Right lung (tissue), 5 donors: Measurements from ENCODE around the gene PFKL. TPM values are rescaled to one million over a fixed set of nuclear protein-coding genes. Genes with fewer than 3 reads are reported as not detected.
"Not testable (repeated sequence)": the region's sequence is repeated elsewhere in the genome, so short reads cannot be mapped to it uniquely, and the experiment has no call there.

Experiments
- DNase-seq, 2 donors: peaks; one replicate each; pipeline ENCODE4 v3.0.0-alpha.2; 2013
- polyA plus RNA-seq, 5 donors: library from polyadenylated mRNA; unstranded; fragments of 120-200 nt; gene quantifications; one replicate each; pipeline versions ENCODE4 v1.2.1 to v1.2.3, GENCODE V29; 2013; ENCODE audit warnings: inconsistent platforms in 1 of 5, low replicate concordance in 1 of 5; ENCODE audit not compliant: insufficient read length in 5 of 5, insufficient read depth in 1 of 5

The PFKL gene
- polyA plus RNA-seq, 5 donors: 65.3 to 121 (median 90.0) TPM

DNA sequence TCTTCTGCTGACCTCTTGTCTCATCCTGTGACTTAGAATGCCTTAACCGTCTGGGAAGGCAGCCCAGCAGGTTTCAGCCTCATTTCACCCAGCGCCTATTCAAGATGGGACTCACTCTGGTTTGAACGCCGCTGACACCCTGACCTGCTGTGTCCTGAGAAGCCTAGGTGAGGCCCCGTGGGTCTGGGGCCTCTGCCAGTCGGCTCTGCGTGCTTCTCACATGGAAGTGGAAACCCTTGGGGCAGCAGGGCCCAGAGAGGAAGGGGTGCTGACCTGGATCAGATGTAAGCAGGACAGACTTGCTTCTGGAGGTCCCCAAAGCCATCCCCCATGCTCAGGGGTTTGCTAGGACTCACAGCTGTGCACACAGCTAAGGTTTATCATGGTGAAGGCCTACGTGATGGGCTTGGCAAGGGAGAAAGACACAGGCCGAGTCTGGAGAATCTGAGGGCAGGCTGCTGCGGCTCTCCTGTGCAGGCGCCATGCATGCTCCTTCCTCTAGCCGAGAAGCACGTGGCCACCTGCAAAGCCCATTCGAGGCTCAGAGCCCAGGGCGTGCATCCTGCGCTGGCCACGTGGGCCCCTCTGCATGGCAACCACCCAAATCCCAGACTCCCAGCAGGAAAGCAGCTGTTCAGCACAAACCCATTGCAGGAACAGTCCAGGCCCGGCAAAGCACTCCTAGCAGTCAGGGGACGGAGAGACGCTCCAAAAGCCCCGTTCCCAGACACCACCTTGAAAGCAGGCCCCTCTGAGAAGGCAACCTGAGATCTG, 57.4 kb downstream of the PFKL start:
- no peak for DNase-seq

DNA sequence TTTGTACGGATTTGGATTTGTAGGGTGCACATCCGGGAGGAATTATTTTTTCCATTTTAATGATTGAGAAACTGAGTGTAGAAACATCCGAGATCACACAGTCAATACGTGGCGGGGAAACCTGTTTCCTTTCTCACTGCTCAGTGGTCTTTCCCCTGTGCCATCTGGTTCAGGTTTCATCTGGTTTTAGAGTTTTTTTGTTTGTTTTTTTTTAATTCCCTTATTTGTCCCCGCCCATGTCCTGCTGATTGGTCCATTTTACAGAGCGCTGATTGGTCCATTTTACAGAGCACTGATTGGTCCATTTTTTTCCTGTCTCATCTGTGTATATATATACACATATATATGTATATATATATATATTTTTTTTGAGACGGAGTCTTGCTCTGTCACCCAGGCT, 59.5 kb downstream of the PFKL start:
- no peak for DNase-seq

DNA sequence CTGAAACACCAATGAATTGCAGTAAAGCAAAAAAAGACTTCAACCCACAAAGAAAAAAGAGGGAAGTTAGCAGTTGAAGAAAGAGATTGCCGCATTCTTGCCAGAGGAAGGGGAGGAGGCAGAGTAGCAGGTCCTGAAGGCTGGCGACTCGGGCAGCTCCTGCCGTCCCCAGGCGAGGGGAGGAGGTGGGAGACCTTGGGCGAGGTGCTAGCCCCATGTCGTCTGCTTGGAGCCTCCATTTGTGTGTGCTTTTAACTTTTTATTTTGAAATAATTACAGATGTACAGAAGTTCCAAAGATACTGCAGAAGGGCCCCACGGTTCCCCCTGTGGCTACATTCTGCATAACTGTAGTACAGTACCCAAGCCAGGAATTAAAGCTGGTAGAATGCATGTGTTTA, 60.3 kb downstream of the PFKL start:
- no peak for DNase-seq

DNA sequence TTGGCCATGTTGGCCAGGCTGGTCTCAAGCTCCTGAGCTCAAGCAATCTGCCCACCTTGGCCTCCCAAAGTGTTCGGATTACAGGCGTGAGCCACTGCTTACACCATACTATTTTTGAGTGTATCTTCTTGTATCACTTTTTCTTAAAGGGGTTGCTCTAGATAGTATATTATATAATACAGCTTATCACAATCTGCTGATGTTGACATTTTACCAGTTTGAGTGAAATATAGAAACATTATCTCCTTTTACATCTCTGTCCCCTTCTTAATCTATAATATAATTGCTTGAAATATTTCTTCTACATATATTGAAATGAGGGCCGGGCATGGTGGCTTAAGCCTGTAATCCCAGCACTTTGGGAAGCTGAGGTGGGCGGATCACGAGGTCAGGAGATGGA, 62.0 kb downstream of the PFKL start:
- not testable (repeated sequence) for DNase-seq

DNA sequence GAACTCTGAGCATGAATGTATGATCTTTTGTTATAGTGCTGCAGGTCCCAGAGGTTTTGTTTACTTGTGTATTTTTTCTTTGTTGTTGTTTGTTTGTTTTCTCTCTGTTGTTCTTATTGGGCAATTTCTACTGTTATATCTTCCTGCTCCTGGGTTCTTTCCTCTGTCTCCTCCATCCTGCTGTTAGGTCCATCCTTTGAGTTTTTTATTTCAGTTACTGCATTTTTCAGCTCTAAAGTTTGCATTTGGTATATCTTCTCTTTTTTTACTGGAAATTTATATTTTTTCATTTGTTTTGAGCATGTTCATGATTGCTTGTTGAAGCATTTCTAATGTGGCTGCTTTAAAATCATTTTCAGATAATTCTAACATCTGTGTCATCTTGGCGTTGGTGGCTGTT, 63.4 kb downstream of the PFKL start:
- DNase-seq: no peak

DNA sequence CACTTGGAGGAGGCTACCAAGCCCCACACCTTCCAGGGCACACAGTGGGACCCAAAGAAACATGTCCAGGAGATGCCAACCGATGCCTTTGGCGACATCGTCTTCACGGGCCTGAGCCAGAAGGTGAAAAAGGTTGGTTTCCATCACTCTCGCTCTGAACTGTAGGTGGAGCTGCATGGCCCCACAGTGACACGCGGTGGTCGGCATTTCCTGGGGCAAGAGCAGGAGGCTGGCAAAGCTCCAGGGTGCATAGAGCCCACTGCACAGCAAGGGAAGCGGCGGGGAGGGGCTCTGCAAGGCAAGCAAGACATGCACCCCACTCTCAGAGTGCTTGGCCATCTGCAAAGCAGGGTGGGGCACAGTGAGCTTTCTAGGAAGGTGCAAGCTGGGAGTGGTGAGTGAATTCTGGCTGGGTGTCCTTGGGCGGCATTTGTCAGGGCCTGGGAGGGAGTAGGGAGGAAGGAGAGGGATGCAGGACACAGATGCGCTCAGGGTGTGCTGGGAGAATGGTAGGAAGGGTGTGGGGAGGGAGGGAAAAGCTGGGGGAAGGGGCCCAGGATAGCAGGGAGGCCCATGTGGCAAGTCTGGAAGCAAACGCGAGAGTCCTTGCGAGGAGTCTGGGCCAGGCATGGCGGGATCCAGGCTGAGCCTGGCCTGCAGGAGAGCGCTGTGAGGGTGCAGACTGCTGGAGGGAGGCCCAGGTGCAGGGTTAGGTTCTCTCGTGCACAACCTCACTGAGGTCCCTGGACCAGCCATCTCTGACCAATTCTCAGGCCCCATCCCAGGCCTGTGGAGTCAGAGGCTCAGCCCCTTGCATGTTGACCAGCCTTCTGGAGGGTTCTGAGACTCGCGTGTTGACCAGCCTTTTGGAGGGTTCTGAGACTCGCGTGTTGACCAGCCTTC, 64.5 kb downstream of the PFKL start:
- DNase-seq: no peak

DNA sequence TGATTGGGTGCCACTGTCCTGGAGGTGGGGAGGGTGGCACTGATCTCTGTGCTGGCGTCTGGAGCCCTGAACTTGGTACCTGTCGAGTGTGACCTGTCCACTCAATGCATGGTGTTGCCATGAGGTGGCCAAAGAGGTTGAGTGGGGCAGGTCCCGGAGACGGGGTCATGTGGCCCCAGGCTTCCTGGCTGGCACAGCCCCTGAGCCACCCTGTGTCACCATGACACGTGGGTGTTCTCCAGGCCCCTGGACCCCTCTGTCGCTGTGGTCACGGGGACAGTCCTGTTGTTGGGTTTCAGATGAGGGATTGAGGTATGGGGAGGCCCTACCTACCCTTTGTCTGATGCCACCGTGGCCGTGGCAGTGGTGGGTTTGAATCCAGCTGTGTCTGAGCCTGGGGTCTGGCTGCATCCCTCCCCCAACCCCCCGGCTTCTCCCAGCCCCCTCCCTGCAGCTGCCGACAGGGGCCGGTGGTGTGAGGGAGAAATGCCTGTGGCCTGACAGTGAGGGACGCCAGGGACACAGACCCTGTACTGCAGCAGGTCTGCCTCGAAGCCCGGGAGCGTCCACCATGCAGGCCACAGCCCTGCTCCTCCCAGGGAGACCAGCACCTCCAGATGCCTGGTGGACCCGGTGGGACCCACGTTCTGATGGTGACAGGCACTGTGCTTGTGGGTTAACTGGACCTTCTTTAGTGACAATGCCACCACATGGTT, 65.6 kb downstream of the PFKL start:
- no peak for DNase-seq

DNA sequence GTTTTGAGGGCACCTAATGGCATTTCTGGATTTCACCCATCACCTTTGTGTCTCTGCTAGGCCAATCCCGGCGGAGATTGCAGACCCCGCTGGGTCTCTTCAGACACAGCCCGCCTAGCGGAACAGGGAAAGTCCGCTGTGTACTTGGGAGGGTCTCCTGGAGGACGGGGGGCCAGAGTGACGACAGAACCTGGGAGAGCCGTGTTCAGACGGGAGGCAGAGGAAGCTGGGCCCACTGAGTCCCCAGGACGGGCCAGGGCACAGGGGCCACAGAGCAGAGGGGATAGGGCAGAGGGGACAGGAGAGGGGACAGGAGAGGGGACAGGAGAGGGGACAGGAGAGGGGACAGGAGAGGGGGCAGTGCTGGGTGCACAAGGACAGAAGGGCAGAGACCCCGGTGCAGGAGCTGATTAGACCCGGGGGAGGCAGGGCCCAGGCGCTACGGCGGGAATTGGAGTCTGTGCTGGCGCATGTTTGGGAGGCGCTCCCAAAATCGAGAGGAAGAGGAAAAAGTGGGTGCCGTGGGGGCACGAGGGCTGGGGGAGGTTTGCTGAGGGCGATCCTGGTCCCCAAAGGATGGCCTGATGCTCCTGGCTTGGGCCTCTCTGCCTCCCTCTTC, 66.2 kb downstream of the PFKL start:
- no peak for DNase-seq

DNA sequence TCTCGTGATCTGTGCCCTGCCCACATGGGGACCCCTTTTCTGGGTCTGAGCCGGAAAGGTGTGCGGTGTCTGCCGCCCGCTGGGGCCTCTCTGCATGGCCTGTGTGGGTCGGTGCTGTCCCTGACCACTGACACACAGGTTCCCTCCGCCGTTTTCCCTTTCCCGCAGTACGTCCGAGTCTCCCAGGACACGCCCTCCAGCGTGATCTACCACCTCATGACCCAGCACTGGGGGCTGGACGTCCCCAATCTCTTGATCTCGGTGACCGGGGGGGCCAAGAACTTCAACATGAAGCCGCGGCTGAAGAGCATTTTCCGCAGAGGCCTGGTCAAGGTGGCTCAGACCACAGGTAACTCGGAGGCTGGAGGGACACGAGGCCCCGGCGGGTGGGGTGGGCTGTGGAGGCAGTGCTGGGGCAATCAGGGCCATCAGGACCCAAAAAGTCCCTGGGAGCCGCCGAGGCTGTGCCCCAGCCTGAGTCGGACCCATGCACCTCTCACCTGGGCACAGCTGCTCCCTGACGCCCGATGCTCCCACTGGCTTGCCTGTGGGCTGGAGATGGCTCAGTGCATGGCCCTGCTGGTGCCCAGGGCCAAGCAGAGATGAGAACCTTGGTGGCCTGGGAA, 66.8 kb downstream of the PFKL start:
- DNase-seq: no peak

DNA sequence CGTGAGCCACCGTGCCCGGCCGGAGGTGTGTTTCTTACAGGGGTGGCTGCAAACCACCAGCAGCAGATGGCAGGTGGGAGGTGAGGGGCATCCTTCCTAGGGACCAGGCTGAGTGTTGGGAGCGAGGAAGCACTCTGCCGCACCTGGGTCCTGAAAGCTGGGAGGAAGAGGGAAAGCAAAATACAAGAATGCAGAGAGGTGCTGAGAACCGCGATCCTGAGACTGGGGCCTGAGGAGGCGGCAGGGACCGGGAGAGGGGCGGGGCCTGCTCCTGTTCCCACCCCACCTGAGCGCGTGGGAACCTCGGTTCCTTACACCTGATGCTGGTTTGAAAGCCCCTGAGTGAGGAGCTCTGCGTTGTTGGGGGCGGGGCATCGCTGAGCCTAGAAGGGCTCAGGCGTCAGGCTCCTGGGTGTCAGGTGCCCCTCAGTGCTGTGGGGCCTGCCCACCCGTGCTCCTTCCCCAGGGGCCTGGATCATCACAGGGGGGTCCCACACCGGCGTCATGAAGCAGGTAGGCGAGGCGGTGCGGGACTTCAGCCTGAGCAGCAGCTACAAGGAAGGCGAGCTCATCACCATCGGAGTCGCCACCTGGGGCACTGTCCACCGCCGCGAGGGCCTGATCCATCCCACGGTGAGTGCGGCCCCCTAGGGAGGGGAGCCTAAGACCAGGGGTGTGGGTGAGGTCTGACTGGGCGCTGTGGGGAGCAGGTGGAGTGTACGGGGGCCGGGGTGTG, 69.0 kb downstream of the PFKL start:
- no peak for DNase-seq

DNA sequence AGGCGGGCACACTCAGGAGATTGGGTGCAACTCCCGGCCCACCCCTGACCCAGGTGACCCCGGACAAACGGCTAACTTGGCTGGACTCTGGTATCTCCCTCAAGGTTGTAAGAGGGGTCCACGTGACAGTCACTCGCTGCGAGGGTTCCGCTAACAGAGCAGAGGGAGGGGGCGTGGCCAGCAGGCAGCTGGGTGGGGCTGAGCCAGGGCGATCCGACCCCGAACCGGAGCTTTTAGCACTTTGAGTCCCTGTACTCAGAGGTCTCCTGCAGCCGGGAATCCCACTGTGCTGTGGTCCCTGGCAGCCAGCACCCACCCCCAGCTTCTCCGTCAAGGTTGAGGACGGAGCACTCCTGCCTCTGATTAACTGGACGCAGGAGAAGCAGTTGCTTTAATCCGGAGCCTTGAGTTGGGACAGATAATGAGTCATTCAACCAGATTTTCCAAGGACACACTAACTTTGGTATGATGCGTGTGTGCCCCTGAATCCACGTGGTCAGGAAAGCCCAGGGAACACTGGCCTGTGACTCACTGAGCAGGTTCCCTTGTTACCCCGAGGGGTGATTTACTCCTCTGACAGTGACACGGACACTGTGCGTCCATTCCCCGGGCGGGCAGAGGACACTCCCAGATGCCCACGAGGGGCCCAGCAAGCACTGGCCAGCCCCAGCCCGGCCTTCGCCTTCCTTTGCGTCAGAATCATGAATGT, 70.3 kb downstream of the PFKL start:
- DNase-seq: no peak

DNA sequence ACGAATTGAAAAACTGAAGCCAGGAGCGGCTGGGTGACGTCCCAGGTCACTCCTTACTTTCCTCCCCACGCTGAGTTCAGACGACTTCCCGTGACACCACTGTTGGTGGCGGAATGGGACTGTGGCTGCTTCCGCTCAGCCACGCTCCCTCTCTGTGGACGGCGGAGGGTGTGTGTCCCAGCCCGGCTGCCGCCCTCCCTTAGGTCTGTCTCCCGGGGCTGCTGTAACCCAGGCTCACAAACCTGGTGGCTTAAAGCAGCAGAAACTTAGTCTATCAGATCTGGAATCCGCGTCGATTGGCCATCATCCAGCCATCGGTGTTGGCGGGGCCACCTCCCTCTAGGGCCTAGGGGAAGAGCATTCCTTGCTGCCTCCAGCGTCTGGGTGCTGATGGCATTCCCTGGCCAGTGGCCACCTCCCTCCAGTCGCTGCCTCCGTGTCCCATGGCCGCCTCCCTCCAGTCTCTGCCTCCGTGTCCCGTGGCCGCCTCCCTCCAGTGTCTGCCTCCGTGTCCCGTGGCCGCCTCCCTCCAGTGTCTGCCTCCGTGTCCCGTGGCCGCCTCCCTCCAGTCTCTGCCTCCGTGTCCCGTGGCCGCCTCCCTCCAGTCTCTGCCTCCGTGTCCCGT, 71.0 kb downstream of the PFKL start:
- no peak for DNase-seq

DNA sequence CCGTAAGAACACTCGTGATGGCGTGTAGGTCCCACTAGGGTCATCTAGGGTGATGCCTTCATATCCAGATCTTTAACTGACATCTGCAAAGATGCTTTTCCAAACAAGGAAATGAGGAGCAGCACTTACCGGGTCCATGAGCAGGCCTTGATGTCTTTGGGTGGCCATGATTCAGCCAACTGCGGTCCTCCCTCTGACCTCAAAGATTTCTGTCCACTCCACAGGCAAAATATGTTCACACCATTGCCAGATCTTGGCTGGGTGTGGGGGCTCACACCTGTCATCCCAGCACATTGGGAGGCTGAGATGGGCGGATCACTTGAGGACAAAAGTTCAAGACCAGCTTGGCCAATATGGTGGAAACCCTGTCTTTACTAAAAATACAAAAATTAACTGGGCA, 71.7 kb downstream of the PFKL start:
- DNase-seq: no peak

DNA sequence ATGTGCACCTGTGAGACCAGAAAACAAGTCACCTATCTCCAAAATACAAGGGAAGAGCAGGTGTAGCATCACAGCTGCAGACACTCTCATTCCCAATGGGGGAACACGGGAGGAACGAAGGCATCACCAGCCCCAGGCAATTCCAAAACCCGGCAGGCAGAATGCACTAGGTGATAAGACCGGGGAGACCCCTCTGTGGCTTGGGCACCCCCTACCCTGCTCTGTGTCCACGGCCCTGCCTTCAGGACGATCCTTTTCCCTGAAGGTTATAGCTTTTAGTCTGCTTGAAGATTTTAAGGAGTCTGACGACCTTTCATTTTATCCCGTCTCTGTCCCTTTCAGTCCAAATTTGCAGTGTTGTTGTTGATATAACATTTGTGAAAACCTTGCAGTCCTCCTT, 72.8 kb downstream of the PFKL start:
- DNase-seq: no peak

DNA sequence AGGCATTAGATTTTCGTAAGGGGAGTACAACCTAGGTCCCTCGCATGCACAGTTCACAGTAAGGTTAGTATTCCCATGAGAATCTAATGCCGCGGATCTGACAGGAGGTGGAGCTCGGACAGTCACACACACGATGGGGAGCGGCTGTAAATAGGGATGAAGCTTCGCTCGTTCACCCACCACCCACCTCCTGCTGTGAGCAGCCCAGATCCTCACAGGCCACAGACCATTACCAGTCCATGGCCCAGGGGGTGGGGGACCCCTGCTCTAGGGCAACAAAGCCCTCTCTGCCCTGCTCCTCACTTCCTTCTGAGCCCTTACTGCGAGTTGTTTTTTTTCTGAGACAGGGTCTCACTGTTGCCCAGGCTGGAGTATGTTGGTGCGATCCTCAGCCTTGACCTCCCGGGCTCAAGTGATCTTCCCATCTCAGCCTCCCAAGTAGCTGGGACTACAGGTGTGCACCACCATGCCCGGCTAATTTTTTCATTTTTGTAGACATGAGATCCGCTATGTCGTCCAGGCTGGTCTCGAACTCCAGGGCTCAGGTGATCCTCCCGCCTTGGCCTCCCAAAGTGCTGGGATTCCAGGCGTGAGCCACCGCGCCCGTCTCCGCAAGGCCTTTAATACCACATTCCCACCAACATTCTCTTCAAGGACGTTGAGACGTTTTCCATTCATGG, 74.9 kb downstream of the PFKL start:
- DNase-seq: no peak

DNA sequence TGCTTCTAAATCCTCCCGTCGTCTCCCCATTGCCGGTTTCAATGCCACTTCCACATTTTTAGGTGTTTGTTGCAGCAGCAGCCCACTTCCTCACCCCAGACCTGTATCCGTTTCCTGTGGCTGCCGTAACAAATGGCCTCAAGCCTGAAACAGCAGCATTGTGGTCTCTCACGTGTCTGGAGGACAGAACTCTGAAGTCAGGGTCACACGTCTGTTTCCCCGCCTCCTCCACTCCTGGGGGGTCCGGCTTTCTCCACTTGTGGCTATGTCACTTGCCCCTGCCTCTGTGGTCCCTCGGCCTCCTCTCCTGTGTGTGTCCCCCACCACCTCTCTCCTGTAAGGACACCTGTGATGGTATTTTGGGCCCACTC, 75.4 kb downstream of the PFKL start:
- DNase-seq: no peak

DNA sequence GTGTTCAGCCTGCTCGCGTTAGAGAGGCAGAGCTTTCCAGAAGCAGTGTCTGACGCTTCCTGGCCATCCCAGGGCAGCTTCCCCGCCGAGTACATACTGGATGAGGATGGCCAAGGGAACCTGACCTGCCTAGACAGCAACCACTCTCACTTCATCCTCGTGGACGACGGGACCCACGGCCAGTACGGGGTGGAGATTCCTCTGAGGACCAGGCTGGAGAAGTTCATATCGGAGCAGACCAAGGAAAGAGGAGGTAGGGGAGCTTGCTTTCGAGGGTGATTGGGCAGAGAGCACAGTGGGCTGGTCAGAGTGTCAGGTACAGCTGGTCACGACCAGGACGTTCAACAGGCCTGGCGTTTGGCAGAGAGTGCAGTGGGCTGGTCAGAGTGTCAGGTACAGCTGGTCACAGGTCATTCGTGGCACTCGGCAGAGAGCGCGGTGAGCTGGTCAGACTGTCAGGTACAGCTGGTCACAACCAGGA, 75.9 kb downstream of the PFKL start:
- no peak for DNase-seq

DNA sequence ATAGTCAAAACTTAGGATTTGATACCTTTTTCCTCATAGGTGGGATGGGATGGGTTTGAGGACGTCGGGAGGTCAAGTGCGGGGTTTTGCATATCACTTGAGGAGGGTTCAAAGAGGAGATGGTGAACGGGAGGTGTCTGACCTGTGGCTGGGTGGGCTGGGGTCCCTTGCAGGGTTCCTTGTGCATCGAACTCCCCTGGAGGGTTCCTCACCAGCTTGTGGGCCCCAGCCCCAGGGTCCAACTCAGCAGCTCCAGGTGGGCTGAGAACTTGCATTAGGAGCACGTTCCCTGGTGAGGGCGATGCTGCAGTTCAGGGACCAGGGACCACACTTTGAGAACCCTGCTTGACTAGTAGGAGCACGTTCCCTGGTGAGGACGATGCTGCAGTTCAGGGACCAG, 76.8 kb downstream of the PFKL start:
- DNase-seq: no peak
